ENCODE data around the gene FAM184B.

Gene FAM184B

GRCh38 chr4:17702641-17703040 lies 78.8 kb downstream of the FAM184B start:
- H3K4me3 ChIP-seq (ENCODE audit: low read depth in 1 of 2, low read length in 1 of 2), result no peak overlapping the region
- no peaks in the 10 kb centered on the region for H3K4me1 ChIP-seq (ENCODE audit: control insufficient read depth in 1 of 2, insufficient read depth in 1 of 2, low read depth in 1 of 2, low read length in 1 of 2)
- TF ChIP-seq CTCF (IDR thresholded peaks at IDR 0.05), result no peak
- no peaks in the 10 kb centered on the region for H3K27me3 ChIP-seq
- no peaks in the 10 kb centered on the region for H3K36me3 ChIP-seq
- no peaks in the 10 kb centered on the region for H3K9me3 ChIP-seq
- no peak overlapping the region for H3K27ac ChIP-seq

DNA sequence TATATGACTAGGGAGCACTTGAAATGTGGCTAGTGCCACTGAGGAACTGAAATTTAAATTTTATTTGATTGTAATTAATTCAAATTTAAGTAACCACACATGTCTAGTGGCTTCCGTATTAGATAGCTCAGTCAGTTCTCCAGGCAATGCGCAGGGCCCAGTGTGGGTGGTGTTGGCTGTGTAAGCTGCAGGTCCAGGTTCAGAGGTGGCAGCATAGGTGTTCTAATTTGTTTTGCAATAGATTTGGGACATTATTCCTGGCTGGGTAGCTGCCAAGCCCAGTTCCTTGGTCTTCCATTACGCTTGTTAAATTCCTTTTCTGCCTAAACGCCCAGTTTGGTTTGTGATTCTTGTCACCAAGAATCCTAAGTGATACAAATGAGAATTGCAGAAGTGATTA lies 79.5 kb downstream of the FAM184B start:
- Histone ChIP-seq H3K4me3 (ENCODE audit: low read depth in 1 of 2, low read length in 1 of 2) (no peak overlapping the region), H3K27ac (no peak overlapping the region), H3K27me3 (no peaks in the 10 kb centered on the region), H3K36me3 (no peaks in the 10 kb centered on the region), H3K9me3 (no peaks in the 10 kb centered on the region), H3K4me1 (ENCODE audit: control insufficient read depth in 1 of 2, insufficient read depth in 1 of 2, low read depth in 1 of 2, low read length in 1 of 2) (no peaks in the 10 kb centered on the region)
- no peak for TF ChIP-seq CTCF (IDR thresholded peaks at IDR 0.05)

- no peak overlapping the region for H3K27ac ChIP-seq
- H3K36me3 ChIP-seq, result no peaks in the 10 kb centered on the region
- no peak for TF ChIP-seq CTCF (IDR thresholded peaks at IDR 0.05)
- no peaks in the 10 kb centered on the region for H3K9me3 ChIP-seq
- H3K27me3 ChIP-seq, result no peaks in the 10 kb centered on the region
- H3K4me1 ChIP-seq (ENCODE audit: control insufficient read depth in 1 of 2, insufficient read depth in 1 of 2, low read depth in 1 of 2, low read length in 1 of 2), result no peaks in the 10 kb centered on the region
- no peak overlapping the region for H3K4me3 ChIP-seq (ENCODE audit: low read depth in 1 of 2, low read length in 1 of 2)
Observed at GRCh38 chr4:17701138-17701839, 80.1 kb downstream of the FAM184B start.

GRCh38 chr4:17699380-17699779 lies 82.0 kb downstream of the FAM184B start:
- TF ChIP-seq CTCF (IDR thresholded peaks at IDR 0.05), result no peak
- H3K27ac ChIP-seq, result no peak overlapping the region

DNA sequence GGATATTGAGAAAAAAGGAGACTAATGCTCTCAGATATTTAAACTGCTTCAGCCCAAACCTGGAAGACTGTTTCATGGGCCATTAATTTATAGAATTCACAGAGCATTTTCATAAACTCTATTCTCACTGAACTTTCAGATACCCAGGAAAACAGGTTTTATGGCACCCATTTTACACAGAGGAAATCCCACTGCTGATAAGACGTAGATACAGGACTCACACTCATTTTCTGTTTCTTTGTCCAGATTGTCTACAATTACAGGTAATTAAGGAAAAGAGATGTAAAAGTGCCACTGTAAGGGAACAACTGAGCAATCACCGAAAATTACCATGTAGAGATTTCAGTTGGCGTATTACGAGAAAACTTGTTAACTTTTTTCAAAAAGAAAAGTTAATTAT lies 83.3 kb downstream of the FAM184B start:
- Histone ChIP-seq H3K4me3 (ENCODE audit: low read depth in 1 of 2, low read length in 1 of 2) (no peak overlapping the region), H3K4me1 (ENCODE audit: control insufficient read depth in 1 of 2, insufficient read depth in 1 of 2, low read depth in 1 of 2, low read length in 1 of 2) (no peaks in the 10 kb centered on the region), H3K27me3 (no peaks in the 10 kb centered on the region), H3K36me3 (no peaks in the 10 kb centered on the region), H3K27ac (no peak overlapping the region), H3K9me3 (no peaks in the 10 kb centered on the region)
- no peak for TF ChIP-seq CTCF (IDR thresholded peaks at IDR 0.05)

More at GRCh38 chr4:17699380-17699779, 82.0 kb downstream of the FAM184B start:
- H3K4me1 ChIP-seq (ENCODE audit: control insufficient read depth in 1 of 2, insufficient read depth in 1 of 2, low read depth in 1 of 2, low read length in 1 of 2), result no peaks in the 10 kb centered on the region
- no peak overlapping the region for H3K4me3 ChIP-seq (ENCODE audit: low read depth in 1 of 2, low read length in 1 of 2)
- H3K9me3 ChIP-seq, result no peaks in the 10 kb centered on the region
- no peaks in the 10 kb centered on the region for H3K27me3 ChIP-seq
- no peaks in the 10 kb centered on the region for H3K36me3 ChIP-seq
